CD4-positive, alpha-beta T cell treated with Interleukin-4 for 1 hour (primary cell): ENCODE data around the gene MAJIN.

Experiments
- DNase-seq, 2 donors: peaks; one replicate each; pipeline ENCODE4 v3.0.0-alpha.2; 2020 to 2022

MAJIN gene

GRCh38 chr11:64888729-64889511 is 83.0 kb downstream of the MAJIN start:
- DNase-seq = no peak

GRCh38 chr11:64888406-64888728 is 83.5 kb downstream of the MAJIN start:
- no peak for DNase-seq
